Osteocyte (in vitro differentiated cells): ENCODE measurements around the gene HIPK2. TPM values are rescaled to one million over a fixed set of nuclear protein-coding genes. Genes with fewer than 3 reads are reported as not detected.

ENCODE experiments used
- DNase-seq: peaks from one replicate; pipeline ENCODE4 v3.0.0; 2021; ENCODE audit warnings: mixed read lengths; ENCODE audit not compliant: unreplicated experiment; ENCODE audit errors: extremely low spot score
- H3K27ac Mint-ChIP-seq: one replicate; pipeline ENCODE4 v1.8.0; 2021; ENCODE audit warnings: mild to moderate bottlenecking, mixed read lengths; ENCODE audit not compliant: unreplicated experiment
- H3K27me3 Mint-ChIP-seq: one replicate; pipeline ENCODE4 v1.8.0; 2021; ENCODE audit warnings: mixed read lengths; ENCODE audit not compliant: unreplicated experiment
- H3K36me3 Mint-ChIP-seq: one replicate; pipeline ENCODE4 v1.8.0; 2021; ENCODE audit warnings: mixed read lengths; ENCODE audit not compliant: unreplicated experiment
- H3K4me1 Mint-ChIP-seq: one replicate; pipeline ENCODE4 v1.8.0; 2021; ENCODE audit warnings: mixed read lengths; ENCODE audit not compliant: unreplicated experiment
- H3K4me3 Mint-ChIP-seq: one replicate; pipeline ENCODE4 v1.8.0; 2021; ENCODE audit warnings: mild to moderate bottlenecking, moderate library complexity, mixed read lengths; ENCODE audit not compliant: unreplicated experiment
- H3K9me3 Mint-ChIP-seq: one replicate; pipeline ENCODE4 v1.8.0; 2021; ENCODE audit warnings: mixed read lengths; ENCODE audit not compliant: unreplicated experiment
- total RNA-seq: library from RNA; stranded (reverse); gene quantifications from 2 replicates; pipeline ENCODE4 v1.2.1, GENCODE V29; 2021
- TF ChIP-seq, protein P1 (sequence below): fragments of 200-600 bp; sonication (generic); IDR thresholded peaks from 2 replicates; pipeline ENCODE4 v1.5.0; 2021; ENCODE audit warnings: antibody characterized with exemption, mild to moderate bottlenecking, moderate library complexity

The HIPK2 gene
- total RNA-seq, 1 donor from 2014 or later, result 90.8 TPM

DNA sequence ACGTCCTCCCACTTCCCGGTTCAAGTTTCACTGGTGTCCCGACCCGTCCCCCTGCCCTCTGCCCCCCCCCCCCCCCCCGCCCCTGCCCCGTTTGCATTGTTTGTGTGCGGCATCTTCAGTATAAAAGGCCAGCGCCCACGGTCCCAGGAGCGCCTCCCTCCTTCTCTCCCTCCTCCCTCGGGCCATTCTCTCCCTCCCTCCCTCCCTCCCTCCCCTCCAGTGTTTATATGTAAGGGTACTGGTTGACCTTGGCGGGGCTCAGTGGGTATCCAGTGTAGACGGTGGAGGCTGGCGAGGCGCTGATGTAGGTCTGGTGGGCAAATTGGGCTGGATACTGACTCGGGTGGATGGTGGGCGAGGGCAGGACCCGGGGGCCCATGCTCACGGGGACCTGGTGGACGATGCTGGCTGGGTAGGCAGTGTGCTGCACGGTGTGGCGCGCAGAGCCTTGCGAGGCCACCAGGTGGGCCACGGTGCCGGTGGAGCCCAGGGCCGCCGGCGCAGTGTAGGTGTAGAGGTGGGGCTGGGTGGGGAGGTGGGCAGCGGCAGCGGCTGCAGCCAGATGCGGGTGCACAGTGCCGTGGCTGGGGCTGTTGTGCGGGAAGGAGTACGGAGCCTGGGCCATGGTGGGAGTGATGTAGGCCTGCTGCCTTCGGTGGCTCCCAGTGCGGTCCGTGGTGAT is 205.0 kb downstream of the HIPK2 start:
- TF ChIP-seq, protein P1, sequence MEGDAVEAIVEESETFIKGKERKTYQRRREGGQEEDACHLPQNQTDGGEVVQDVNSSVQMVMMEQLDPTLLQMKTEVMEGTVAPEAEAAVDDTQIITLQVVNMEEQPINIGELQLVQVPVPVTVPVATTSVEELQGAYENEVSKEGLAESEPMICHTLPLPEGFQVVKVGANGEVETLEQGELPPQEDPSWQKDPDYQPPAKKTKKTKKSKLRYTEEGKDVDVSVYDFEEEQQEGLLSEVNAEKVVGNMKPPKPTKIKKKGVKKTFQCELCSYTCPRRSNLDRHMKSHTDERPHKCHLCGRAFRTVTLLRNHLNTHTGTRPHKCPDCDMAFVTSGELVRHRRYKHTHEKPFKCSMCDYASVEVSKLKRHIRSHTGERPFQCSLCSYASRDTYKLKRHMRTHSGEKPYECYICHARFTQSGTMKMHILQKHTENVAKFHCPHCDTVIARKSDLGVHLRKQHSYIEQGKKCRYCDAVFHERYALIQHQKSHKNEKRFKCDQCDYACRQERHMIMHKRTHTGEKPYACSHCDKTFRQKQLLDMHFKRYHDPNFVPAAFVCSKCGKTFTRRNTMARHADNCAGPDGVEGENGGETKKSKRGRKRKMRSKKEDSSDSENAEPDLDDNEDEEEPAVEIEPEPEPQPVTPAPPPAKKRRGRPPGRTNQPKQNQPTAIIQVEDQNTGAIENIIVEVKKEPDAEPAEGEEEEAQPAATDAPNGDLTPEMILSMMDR, result no peak
- Mint-ChIP-seq H3K36me3 (peaks cover 44% of the 10 kb centered on the region), H3K4me1 (no peaks in the 10 kb centered on the region), H3K4me3 (no peak overlapping the region), H3K9me3 (no peaks in the 10 kb centered on the region), H3K27ac (no peak overlapping the region), H3K27me3 (no peaks in the 10 kb centered on the region)
- no peak for DNase-seq

DNA sequence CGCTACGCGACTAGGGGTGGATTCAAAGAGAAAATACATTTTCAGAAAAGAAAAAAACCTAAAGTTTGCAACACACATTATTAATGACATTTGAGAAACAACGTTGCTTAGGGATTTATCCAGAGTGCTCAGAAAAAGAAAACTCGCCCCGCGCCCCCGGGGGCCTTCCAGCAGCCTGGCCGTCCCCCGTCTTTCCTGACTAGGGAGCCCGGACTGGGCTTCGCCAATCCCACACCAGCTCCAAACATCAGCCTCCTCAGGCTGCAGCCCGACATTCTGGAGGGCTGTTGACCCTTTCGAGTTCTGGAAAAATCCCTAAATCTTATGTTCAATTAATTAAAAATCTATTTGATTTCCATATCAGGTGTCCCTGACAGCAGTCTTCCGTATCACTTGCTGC is 205.7 kb downstream of the HIPK2 start:
- Mint-ChIP-seq H3K4me1 (no peaks in the 10 kb centered on the region), H3K9me3 (no peaks in the 10 kb centered on the region), H3K4me3 (no peak overlapping the region), H3K27me3 (no peaks in the 10 kb centered on the region), H3K36me3 (peaks cover 44% of the 10 kb centered on the region), H3K27ac (no peak overlapping the region)
- no peak for DNase-seq
- TF ChIP-seq, protein P1, result no peak

DNA sequence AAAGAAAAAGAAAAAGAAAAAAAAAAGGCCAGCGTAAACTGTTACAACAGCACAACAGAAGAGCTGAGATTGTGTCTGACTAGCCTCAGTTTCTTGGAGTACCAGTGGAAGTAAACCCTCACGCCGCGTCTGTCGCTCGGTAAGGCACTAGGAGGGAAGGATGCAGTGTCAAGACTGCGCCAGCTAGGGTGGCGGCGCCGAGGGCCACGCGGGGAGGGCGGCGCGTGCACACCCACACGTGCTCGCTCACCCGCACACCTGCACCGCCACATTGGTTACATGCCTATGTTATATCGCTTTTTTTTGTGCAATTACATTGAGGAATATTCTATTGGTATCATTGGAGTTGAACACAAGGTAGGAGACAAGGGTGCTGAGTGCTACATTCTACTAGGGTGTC is 206.1 kb downstream of the HIPK2 start:
- Mint-ChIP-seq H3K27me3 (no peaks in the 10 kb centered on the region), H3K4me3 (no peak overlapping the region), H3K9me3 (no peaks in the 10 kb centered on the region), H3K4me1 (no peaks in the 10 kb centered on the region), H3K36me3 (peaks cover 47% of the 10 kb centered on the region), H3K27ac (no peak overlapping the region)
- TF ChIP-seq, protein P1, result no peak
- DNase-seq, result no peak

DNA sequence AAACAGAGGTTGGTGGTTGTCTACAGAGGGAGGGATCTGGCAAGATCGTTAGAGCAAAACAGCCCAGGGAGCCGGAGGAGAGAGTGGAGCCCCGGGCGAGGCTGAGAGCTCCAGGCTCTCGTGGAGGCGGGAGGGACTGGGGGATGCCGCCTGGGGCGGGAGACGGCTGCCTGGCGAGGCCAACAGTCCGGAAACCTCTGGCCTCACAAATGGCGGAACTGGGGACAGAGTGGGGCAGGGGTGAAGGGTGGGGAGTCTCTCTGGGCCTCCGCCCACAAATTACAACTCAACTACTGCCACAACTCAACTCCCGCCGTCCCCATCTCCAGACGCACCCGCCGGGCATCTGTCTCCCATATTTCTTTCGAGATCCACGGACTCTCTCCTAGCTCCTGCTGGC is 206.6 kb downstream of the HIPK2 start:
- no peak for DNase-seq
- H3K4me3 Mint-ChIP-seq, result no peak overlapping the region
- H3K27me3 Mint-ChIP-seq, result no peaks in the 10 kb centered on the region
- no peaks in the 10 kb centered on the region for H3K4me1 Mint-ChIP-seq
- peaks cover 47% of the 10 kb centered on the region for H3K36me3 Mint-ChIP-seq
- H3K9me3 Mint-ChIP-seq, result no peaks in the 10 kb centered on the region
- no peak overlapping the region for H3K27ac Mint-ChIP-seq
- TF ChIP-seq, protein P1, result no peak

DNA sequence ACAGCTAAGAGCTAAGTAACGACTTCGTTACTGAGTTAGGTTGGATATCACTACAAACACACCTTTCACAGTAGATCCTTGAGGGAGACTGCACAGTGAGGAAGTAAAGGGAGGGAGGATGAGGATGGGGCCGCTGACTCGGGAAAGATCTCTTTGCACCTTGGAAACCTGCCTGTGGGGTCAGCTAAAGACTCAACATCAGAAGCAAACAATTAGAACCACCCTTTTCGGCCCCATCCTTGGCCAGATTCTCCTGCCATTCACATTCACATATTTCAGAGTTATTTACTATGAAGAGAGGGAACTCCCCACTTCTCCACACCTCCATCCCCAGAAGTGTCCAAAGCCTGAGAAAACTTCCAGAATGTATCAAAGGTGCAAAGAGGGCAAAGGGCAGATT is 207.2 kb downstream of the HIPK2 start:
- Mint-ChIP-seq H3K27me3 (no peaks in the 10 kb centered on the region), H3K27ac (no peak overlapping the region), H3K9me3 (no peaks in the 10 kb centered on the region), H3K4me1 (no peaks in the 10 kb centered on the region), H3K4me3 (no peak overlapping the region), H3K36me3 (peaks cover 46% of the 10 kb centered on the region)
- TF ChIP-seq, protein P1, result no peak
- DNase-seq, result no peak
